ENCODE results near the gene FAM3D. TPM values are rescaled to one million over a fixed set of nuclear protein-coding genes. Genes with fewer than 3 reads are reported as not detected.

FAM3D gene
- total and polyA plus RNA-seq, 2 of the 8 experiments (the other 6 are each of a cell fraction or from before 2014, with no cell fraction given) = not detected

DNA sequence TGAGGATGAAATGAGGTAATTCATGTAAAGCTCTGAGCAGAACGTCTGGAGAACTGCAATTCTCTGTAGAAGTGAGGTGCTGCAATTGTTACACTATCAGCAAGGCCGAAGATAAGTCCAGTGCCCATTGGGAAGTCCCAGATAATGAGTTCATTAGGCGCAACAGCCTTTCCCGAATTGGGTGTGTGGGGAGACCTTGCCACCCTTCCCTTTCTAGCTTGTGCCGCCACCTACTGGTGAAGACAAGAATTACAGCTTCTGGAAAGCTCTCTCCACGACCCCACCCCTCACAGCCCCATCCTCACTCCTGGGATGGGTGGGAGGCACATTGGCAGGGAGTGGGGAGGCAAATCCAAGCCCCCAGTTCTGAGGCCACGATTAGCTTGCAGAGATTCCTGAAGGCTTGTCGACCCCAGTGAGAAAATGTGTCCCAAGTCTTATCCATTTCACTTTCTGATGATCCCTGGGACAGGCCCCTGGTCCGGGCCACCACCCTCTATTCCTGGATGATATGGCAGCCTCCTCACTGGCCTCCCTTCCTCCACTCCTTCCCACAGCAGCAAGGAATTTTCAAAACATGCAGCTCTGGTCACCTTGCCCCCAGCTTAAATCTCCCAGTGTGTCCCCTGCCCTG lies 36.4 kb downstream of the FAM3D start (continued):
- TF ChIP-seq YY1 (IDR thresholded peaks at IDR 0.05; ENCODE audit: low read depth, low read length) (no peak), ASH2L (IDR thresholded peaks at IDR 0.05; ENCODE audit: low read length) (no peak), TAF1 (IDR thresholded peaks at IDR 0.05; ENCODE audit: low read depth, low read length) (no peak), HDAC6 (IDR thresholded peaks at IDR 0.05; ENCODE audit: low read depth, low read length) (no peak)
- TF ChIP-seq, protein P1, sequence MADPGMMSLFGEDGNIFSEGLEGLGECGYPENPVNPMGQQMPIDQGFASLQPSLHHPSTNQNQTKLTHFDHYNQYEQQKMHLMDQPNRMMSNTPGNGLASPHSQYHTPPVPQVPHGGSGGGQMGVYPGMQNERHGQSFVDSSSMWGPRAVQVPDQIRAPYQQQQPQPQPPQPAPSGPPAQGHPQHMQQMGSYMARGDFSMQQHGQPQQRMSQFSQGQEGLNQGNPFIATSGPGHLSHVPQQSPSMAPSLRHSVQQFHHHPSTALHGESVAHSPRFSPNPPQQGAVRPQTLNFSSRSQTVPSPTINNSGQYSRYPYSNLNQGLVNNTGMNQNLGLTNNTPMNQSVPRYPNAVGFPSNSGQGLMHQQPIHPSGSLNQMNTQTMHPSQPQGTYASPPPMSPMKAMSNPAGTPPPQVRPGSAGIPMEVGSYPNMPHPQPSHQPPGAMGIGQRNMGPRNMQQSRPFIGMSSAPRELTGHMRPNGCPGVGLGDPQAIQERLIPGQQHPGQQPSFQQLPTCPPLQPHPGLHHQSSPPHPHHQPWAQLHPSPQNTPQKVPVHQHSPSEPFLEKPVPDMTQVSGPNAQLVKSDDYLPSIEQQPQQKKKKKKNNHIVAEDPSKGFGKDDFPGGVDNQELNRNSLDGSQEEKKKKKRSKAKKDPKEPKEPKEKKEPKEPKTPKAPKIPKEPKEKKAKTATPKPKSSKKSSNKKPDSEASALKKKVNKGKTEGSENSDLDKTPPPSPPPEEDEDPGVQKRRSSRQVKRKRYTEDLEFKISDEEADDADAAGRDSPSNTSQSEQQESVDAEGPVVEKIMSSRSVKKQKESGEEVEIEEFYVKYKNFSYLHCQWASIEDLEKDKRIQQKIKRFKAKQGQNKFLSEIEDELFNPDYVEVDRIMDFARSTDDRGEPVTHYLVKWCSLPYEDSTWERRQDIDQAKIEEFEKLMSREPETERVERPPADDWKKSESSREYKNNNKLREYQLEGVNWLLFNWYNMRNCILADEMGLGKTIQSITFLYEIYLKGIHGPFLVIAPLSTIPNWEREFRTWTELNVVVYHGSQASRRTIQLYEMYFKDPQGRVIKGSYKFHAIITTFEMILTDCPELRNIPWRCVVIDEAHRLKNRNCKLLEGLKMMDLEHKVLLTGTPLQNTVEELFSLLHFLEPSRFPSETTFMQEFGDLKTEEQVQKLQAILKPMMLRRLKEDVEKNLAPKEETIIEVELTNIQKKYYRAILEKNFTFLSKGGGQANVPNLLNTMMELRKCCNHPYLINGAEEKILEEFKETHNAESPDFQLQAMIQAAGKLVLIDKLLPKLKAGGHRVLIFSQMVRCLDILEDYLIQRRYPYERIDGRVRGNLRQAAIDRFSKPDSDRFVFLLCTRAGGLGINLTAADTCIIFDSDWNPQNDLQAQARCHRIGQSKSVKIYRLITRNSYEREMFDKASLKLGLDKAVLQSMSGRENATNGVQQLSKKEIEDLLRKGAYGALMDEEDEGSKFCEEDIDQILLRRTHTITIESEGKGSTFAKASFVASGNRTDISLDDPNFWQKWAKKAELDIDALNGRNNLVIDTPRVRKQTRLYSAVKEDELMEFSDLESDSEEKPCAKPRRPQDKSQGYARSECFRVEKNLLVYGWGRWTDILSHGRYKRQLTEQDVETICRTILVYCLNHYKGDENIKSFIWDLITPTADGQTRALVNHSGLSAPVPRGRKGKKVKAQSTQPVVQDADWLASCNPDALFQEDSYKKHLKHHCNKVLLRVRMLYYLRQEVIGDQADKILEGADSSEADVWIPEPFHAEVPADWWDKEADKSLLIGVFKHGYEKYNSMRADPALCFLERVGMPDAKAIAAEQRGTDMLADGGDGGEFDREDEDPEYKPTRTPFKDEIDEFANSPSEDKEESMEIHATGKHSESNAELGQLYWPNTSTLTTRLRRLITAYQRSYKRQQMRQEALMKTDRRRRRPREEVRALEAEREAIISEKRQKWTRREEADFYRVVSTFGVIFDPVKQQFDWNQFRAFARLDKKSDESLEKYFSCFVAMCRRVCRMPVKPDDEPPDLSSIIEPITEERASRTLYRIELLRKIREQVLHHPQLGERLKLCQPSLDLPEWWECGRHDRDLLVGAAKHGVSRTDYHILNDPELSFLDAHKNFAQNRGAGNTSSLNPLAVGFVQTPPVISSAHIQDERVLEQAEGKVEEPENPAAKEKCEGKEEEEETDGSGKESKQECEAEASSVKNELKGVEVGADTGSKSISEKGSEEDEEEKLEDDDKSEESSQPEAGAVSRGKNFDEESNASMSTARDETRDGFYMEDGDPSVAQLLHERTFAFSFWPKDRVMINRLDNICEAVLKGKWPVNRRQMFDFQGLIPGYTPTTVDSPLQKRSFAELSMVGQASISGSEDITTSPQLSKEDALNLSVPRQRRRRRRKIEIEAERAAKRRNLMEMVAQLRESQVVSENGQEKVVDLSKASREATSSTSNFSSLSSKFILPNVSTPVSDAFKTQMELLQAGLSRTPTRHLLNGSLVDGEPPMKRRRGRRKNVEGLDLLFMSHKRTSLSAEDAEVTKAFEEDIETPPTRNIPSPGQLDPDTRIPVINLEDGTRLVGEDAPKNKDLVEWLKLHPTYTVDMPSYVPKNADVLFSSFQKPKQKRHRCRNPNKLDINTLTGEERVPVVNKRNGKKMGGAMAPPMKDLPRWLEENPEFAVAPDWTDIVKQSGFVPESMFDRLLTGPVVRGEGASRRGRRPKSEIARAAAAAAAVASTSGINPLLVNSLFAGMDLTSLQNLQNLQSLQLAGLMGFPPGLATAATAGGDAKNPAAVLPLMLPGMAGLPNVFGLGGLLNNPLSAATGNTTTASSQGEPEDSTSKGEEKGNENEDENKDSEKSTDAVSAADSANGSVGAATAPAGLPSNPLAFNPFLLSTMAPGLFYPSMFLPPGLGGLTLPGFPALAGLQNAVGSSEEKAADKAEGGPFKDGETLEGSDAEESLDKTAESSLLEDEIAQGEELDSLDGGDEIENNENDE (IDR thresholded peaks at IDR 0.05; ENCODE audit: insufficient replicate concordance, low read length) = no peak
- TF ChIP-seq, protein P2, sequence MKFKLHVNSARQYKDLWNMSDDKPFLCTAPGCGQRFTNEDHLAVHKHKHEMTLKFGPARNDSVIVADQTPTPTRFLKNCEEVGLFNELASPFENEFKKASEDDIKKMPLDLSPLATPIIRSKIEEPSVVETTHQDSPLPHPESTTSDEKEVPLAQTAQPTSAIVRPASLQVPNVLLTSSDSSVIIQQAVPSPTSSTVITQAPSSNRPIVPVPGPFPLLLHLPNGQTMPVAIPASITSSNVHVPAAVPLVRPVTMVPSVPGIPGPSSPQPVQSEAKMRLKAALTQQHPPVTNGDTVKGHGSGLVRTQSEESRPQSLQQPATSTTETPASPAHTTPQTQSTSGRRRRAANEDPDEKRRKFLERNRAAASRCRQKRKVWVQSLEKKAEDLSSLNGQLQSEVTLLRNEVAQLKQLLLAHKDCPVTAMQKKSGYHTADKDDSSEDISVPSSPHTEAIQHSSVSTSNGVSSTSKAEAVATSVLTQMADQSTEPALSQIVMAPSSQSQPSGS (IDR thresholded peaks at IDR 0.05; ENCODE audit: low read length) = no peak
- TF ChIP-seq, protein P3, sequence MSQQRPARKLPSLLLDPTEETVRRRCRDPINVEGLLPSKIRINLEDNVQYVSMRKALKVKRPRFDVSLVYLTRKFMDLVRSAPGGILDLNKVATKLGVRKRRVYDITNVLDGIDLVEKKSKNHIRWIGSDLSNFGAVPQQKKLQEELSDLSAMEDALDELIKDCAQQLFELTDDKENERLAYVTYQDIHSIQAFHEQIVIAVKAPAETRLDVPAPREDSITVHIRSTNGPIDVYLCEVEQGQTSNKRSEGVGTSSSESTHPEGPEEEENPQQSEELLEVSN (IDR thresholded peaks at IDR 0.05) = no peak
